ENCODE results near the gene GPR108.

- TF ChIP-seq POLR2A (IDR thresholded peaks at IDR 0.05; ENCODE audit: low read length) (no peak), GATA1 (IDR thresholded peaks at IDR 0.05; ENCODE audit: low read depth, low read length) (no peak)
These were observed 57.2 kb downstream of the GPR108 start for GRCh38 chr19:6680141-6680540.

Data from erythroblast (primary cell).